Mesenchymal stem cell (in vitro differentiated cells and primary cell): ENCODE measurements around the gene TSPAN6.

ENCODE experiments used
- DNase-seq: peaks from one replicate; pipeline ENCODE4 v3.0.0-alpha.2; 2013
- H2AFZ ChIP-seq: one replicate; pipeline ENCODE4 v1.6.1; 2013; ENCODE audit warnings: low read depth, mild to moderate bottlenecking, control low read depth, inconsistent platforms, low read length, moderate library complexity
- H2AK5ac ChIP-seq: 2 replicates; pipeline ENCODE4 v1.6.1; 2013; ENCODE audit warnings: low read length, moderate library complexity, mild to moderate bottlenecking, inconsistent platforms; ENCODE audit not compliant: severe bottlenecking
- H2BK120ac ChIP-seq: one replicate; pipeline ENCODE4 v1.6.1; 2013; ENCODE audit warnings: low read depth, mild to moderate bottlenecking, inconsistent platforms, low read length, moderate library complexity
- H2BK12ac ChIP-seq, 2 experiments: one replicate each; pipeline ENCODE4 v1.6.1; 2013; ENCODE audit warnings: inconsistent platforms in 2 of 2, low read length in 2 of 2, mild to moderate bottlenecking in 2 of 2, moderate library complexity in 2 of 2, control low read depth in 1 of 2
- H2BK15ac ChIP-seq: one replicate; pipeline ENCODE4 v1.6.1; 2013; ENCODE audit warnings: mild to moderate bottlenecking, low read depth, inconsistent platforms; ENCODE audit not compliant: poor library complexity, severe bottlenecking
- H2BK5ac ChIP-seq: 2 replicates; pipeline ENCODE4 v1.6.1; 2013; ENCODE audit warnings: low read depth, mild to moderate bottlenecking, low read length, control low read depth, inconsistent platforms; ENCODE audit not compliant: poor library complexity, severe bottlenecking
- H3K14ac ChIP-seq, 2 experiments: one replicate each; pipeline ENCODE4 v1.6.1; 2013; ENCODE audit warnings: inconsistent platforms in 2 of 2, low read length in 2 of 2, control low read depth in 1 of 2, mild to moderate bottlenecking in 1 of 2, moderate library complexity in 1 of 2
- H3K18ac ChIP-seq, 2 experiments: one replicate each; pipeline ENCODE4 v1.6.1; 2013; ENCODE audit warnings: inconsistent platforms in 2 of 2, low read length in 2 of 2, control low read depth in 1 of 2, low read depth in 1 of 2, mild to moderate bottlenecking in 1 of 2
- H3K23ac ChIP-seq, 2 experiments: one replicate each; pipeline ENCODE4 v1.6.1; 2013; ENCODE audit warnings: inconsistent platforms in 2 of 2, low read length in 2 of 2, mild to moderate bottlenecking in 2 of 2, moderate library complexity in 2 of 2, control low read depth in 1 of 2
- H3K27ac ChIP-seq: 2 replicates; pipeline ENCODE4 v1.5.1; 2013; ENCODE audit warnings: mild to moderate bottlenecking, moderate library complexity, low read length, control low read depth, inconsistent platforms; ENCODE audit not compliant: poor library complexity, severe bottlenecking
- H3K27me3 ChIP-seq, 2 experiments: 2 replicates each; pipeline versions ENCODE4 v1.6.1 to v1.7.0; 2013; ENCODE audit warnings: low read length in 2 of 2, mild to moderate bottlenecking in 2 of 2, moderate library complexity in 2 of 2, control low read depth in 1 of 2, inconsistent platforms in 1 of 2; ENCODE audit not compliant: control insufficient read depth in 1 of 2, insufficient read depth in 1 of 2
- H3K36me3 ChIP-seq, 2 experiments: 2 replicates each; pipeline versions ENCODE4 v1.6.1 to v1.7.0; 2013; ENCODE audit warnings: low read length in 2 of 2, control low read depth in 1 of 2, inconsistent platforms in 1 of 2, low read depth in 1 of 2, mild to moderate bottlenecking in 1 of 2; ENCODE audit not compliant: insufficient read depth in 2 of 2, control insufficient read depth in 1 of 2
- H3K4ac ChIP-seq, 2 experiments: one replicate each; pipeline ENCODE4 v1.6.1; 2013; ENCODE audit warnings: inconsistent platforms in 2 of 2, low read length in 2 of 2, mild to moderate bottlenecking in 2 of 2, moderate library complexity in 2 of 2, control low read depth in 1 of 2, low read depth in 1 of 2
- H3K4me1 ChIP-seq: 2 replicates; pipeline ENCODE4 v1.6.1; 2013; ENCODE audit warnings: low read depth, low read length, control low read depth; ENCODE audit not compliant: control insufficient read depth, insufficient read depth
- H3K4me2 ChIP-seq: 2 replicates; pipeline ENCODE4 v1.6.1; 2013; ENCODE audit warnings: low read length, mild to moderate bottlenecking, inconsistent platforms; ENCODE audit not compliant: poor library complexity, severe bottlenecking
- H3K4me3 ChIP-seq, 2 experiments: 2 replicates each; pipeline versions ENCODE4 v1.5.1 to v1.7.0; 2013; ENCODE audit warnings: low read length in 2 of 2, mild to moderate bottlenecking in 2 of 2, control low read depth in 1 of 2, low read depth in 1 of 2; ENCODE audit not compliant: insufficient read depth in 1 of 2
- H3K79me1 ChIP-seq: replicated peaks from 2 replicates; pipeline ENCODE4 v1.6.1; 2013; ENCODE audit warnings: mild to moderate bottlenecking, control low read depth, low read length, inconsistent platforms; ENCODE audit not compliant: poor library complexity, severe bottlenecking
- H3K9ac ChIP-seq: 2 replicates; pipeline ENCODE4 v1.7.0; 2013; ENCODE audit warnings: mild to moderate bottlenecking, low read length, moderate library complexity
- H3K9me3 ChIP-seq: 2 replicates; pipeline ENCODE4 v1.7.0; 2013; ENCODE audit warnings: mild to moderate bottlenecking, low read length; ENCODE audit not compliant: control insufficient read depth
- H4K8ac ChIP-seq: one replicate; pipeline ENCODE4 v1.6.1; 2013; ENCODE audit warnings: inconsistent platforms, mild to moderate bottlenecking, low read length, moderate library complexity
- H4K91ac ChIP-seq: one replicate; pipeline ENCODE4 v1.6.1; 2013; ENCODE audit warnings: mild to moderate bottlenecking, low read length, inconsistent platforms
- WGBS: methylation state at CpG from one replicate; pipeline ENCODE4 v1.1.7; 2013; ENCODE audit warnings: mixed read lengths; 5-methylcytosine and 5-hydroxymethylcytosine counted together

The TSPAN6 gene

DNA sequence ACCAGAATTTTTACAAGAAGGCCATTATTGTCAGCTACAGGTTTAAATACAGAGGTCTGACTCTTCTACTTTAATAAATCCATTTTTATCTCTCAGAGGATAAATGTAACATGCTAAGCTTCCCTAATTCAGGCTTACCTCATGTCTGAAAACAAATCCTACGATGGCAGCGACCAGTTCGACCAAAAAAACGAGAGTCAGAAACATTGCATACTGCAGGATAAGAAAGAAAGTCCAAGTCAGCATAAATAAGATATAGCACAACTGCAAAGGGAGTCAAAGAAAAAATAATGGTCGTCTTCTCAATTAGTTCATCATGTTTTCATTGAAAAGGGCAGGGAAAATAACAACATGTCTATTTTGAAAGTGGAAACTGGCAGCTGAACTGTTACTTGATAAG is 1.6 kb downstream of the TSPAN6 start:
- Histone ChIP-seq H3K18ac (no peak overlapping the region), H3K4me3 (peak overlapping the region in 1 of 2 experiments; percentile 86), H3K9ac (no peak overlapping the region), H2BK15ac (no peak overlapping the region), H2AFZ (no peak overlapping the region), H2BK12ac (no peak overlapping the region), H3K23ac (no peak overlapping the region), H3K4me1 (no peaks in the 10 kb centered on the region), H4K8ac (no peak overlapping the region), H3K4me2 (peak overlapping the region; percentile 37), H3K4ac (no peak overlapping the region), H3K36me3 (peaks cover 0 to 20% of the 10 kb centered on the region in 2 experiments), H4K91ac (no peak overlapping the region), H2BK5ac (no peak overlapping the region), H3K9me3 (no peaks in the 10 kb centered on the region), H2BK120ac (no peak overlapping the region), H3K27ac (no peak overlapping the region), H3K14ac (no peak overlapping the region), H3K27me3 (peaks cover 0 to 37% of the 10 kb centered on the region in 2 experiments), H2AK5ac (no peak overlapping the region), H3K79me1 (peaks cover 2% of the 10 kb centered on the region)
- DNase-seq = no peak
- 85% methylated on average over 4 of the region's 5 CpGs for WGBS

DNA sequence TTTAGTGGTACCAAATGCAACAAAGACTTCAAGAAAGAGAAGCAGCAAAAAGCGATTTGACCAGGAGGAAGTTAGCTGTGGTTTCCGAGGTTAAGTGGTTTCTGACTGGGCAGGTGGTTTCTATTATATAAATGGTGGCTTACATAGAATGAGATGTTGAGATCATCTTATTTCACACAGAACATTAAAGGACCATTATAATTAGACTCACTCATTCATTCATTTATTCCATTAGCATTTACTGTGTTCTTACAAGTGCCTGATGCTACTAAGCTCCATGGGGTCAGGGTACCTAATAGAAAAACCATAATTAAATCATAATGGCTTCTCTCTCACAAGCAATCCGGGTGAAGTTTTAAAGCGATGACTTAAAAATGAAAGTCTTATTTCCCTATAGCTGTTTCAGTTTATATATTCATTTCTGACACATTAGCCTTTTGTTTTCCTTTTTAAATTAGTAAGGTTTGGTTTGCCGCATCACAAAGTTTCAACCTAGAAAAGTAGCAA is 10.6 kb downstream of the TSPAN6 start:
- Histone ChIP-seq H2BK15ac (no peak overlapping the region), H2AK5ac (no peak overlapping the region), H4K91ac (no peak overlapping the region), H3K4me3 (no peak overlapping the region), H2BK5ac (no peak overlapping the region), H3K9ac (no peak overlapping the region), H4K8ac (no peak overlapping the region), H3K27ac (no peak overlapping the region), H3K23ac (no peak overlapping the region), H3K79me1 (no peaks in the 10 kb centered on the region), H2AFZ (no peak overlapping the region), H3K14ac (no peak overlapping the region), H3K36me3 (peaks cover 0 to 12% of the 10 kb centered on the region in 2 experiments), H3K18ac (no peak overlapping the region), H3K4ac (no peak overlapping the region), H2BK12ac (no peak overlapping the region), H3K27me3 (peaks cover 0 to 26% of the 10 kb centered on the region in 2 experiments), H2BK120ac (no peak overlapping the region), H3K4me1 (no peaks in the 10 kb centered on the region), H3K9me3 (no peaks in the 10 kb centered on the region), H3K4me2 (no peak overlapping the region)
- no peak for DNase-seq
- 90% methylated on average over 2 of the region's 5 CpGs for WGBS

- WGBS = 93% methylated on average over 3 of the region's 4 CpGs
- Histone ChIP-seq H2AK5ac (no peak overlapping the region), H2AFZ (no peak overlapping the region), H3K9ac (no peak overlapping the region), H3K14ac (no peak overlapping the region), H3K4me1 (no peaks in the 10 kb centered on the region), H2BK120ac (no peak overlapping the region), H3K27me3 (peaks cover 0 to 27% of the 10 kb centered on the region in 2 experiments), H3K79me1 (no peaks in the 10 kb centered on the region), H3K4me3 (no peak overlapping the region), H3K4ac (no peak overlapping the region), H3K18ac (no peak overlapping the region), H3K23ac (no peak overlapping the region), H3K4me2 (no peak overlapping the region), H2BK12ac (no peak overlapping the region), H4K8ac (no peak overlapping the region), H2BK5ac (no peak overlapping the region), H2BK15ac (no peak overlapping the region), H3K9me3 (no peaks in the 10 kb centered on the region), H4K91ac (no peak overlapping the region), H3K27ac (no peak overlapping the region), H3K36me3 (no peaks in the 10 kb centered on the region)
- no peak for DNase-seq
Observed at GRCh38 chrX:100623001-100623400, 13.6 kb downstream of the TSPAN6 start.

DNA sequence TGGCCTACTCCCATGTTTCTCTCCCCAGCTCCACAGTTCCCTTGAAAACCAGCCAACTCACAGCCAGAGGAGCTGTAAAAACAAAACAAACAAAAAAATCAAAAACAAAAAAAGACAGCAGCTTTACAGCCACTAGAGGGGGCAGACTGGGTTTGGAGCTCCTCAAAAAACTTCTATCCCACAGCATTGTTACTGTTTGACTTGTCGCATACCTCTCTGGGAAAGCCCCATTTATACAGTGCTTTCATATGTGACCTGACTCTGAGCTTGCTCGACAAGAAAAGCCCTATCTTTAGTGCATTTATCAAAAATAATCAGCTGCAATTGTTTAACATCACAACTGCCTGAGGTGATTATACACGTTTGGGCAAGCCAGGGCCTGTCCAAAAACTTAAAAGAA is 21.6 kb downstream of the TSPAN6 start:
- Histone ChIP-seq H3K4me2 (no peak overlapping the region), H3K36me3 (no peaks in the 10 kb centered on the region), H3K4me3 (no peak overlapping the region), H2AFZ (no peak overlapping the region), H3K9ac (peak overlapping the region; percentile 49), H2BK5ac (no peak overlapping the region), H2BK15ac (no peak overlapping the region), H2BK120ac (no peak overlapping the region), H4K8ac (no peak overlapping the region), H3K27ac (no peak overlapping the region), H2BK12ac (no peak overlapping the region), H3K9me3 (no peaks in the 10 kb centered on the region), H3K18ac (no peak overlapping the region), H3K79me1 (no peaks in the 10 kb centered on the region), H4K91ac (no peak overlapping the region), H3K4ac (no peak overlapping the region), H3K23ac (no peak overlapping the region), H3K27me3 (peaks cover 0 to 30% of the 10 kb centered on the region in 2 experiments), H2AK5ac (no peak overlapping the region), H3K14ac (no peak overlapping the region), H3K4me1 (no peaks in the 10 kb centered on the region)
- WGBS = 21% methylated on average over 2 of the region's 3 CpGs
- peak; percentile 75 for DNase-seq
